ENCODE results near the gene CYGB.
A peak's percentile ranks its signal among the peaks of the same experiment; 100 is the strongest.

The CYGB gene

GRCh38 chr17:76523084-76524037 is 14.1 kb downstream of the CYGB start (continued):
- TF ChIP-seq ZNF830 (tag by site-specific recombination; IDR thresholded peaks at IDR 0.05; ENCODE audit: low read depth) (no peak), ZNF16 (tag by site-specific recombination; IDR thresholded peaks at IDR 0.05; ENCODE audit: low read depth) (no peak), ZBTB26 (tag by site-specific recombination; optimal IDR thresholded peaks at IDR 0.05) (peak; percentile 57), HIC1 (tag by site-specific recombination; IDR thresholded peaks at IDR 0.05) (peak; percentile 32; the same call in 1 of the 2 replicates), ZNF24 (tag by site-specific recombination; IDR thresholded peaks at IDR 0.05) (no peak), ZNF580 (tag by site-specific recombination; IDR thresholded peaks at IDR 0.05) (no peak), MYNN (tag by site-specific recombination; IDR thresholded peaks at IDR 0.05; ENCODE audit: borderline replicate concordance) (no peak), ZNF18 (tag by site-specific recombination; IDR thresholded peaks at IDR 0.05) (no peak), ZNF366 (tag by site-specific recombination; conservative IDR thresholded peaks at IDR 0.05) (no peak; the same call in 1 of the 2 replicates), ZNF549 (tag by site-specific recombination; IDR thresholded peaks at IDR 0.05) (no peak), BCL11B (tag by site-specific recombination; IDR thresholded peaks at IDR 0.05; ENCODE audit: low read depth) (0 out of 2 replicates have a peak, but pooled peaks have one; percentile 43), ZNF184 (tag by site-specific recombination; IDR thresholded peaks at IDR 0.05) (no peak), CTCF (tag by site-specific recombination; IDR thresholded peaks at IDR 0.05) (peak; percentile 98), ZFP69B (tag by site-specific recombination; IDR thresholded peaks at IDR 0.05) (peak; percentile 31; the same call in 1 of the 2 replicates), ZNF214 (tag by site-specific recombination; IDR thresholded peaks at IDR 0.05; ENCODE audit: borderline replicate concordance) (no peak), ZNF266 (tag by site-specific recombination; IDR thresholded peaks at IDR 0.05; ENCODE audit: low read depth) (no peak), ZSCAN16 (tag by site-specific recombination; IDR thresholded peaks at IDR 0.05) (0 out of 2 replicates have a peak, but pooled peaks have one; percentile 12), ZNF837 (tag by site-specific recombination; IDR thresholded peaks at IDR 0.05) (no peak), ZNF211 (tag by site-specific recombination; IDR thresholded peaks at IDR 0.05; ENCODE audit: low read depth) (no peak), ZNF704 (tag by site-specific recombination; IDR thresholded peaks at IDR 0.05) (no peak), ZNF792 (tag by site-specific recombination; IDR thresholded peaks at IDR 0.05) (no peak), MZF1 (tag by site-specific recombination; IDR thresholded peaks at IDR 0.05; ENCODE audit: borderline replicate concordance) (no peak), ZBTB48 (tag by site-specific recombination; IDR thresholded peaks at IDR 0.05) (peak; percentile 24; the same call in 1 of the 2 replicates), ZNF133 (tag by site-specific recombination; IDR thresholded peaks at IDR 0.05) (no peak), ZNF548 (tag by site-specific recombination; IDR thresholded peaks at IDR 0.05) (no peak), ZNF449 (tag by site-specific recombination; IDR thresholded peaks at IDR 0.05) (no peak), ZNF654 (tag by site-specific recombination; IDR thresholded peaks at IDR 0.05; ENCODE audit: low read depth) (peak; percentile 92), ZNF791 (tag by site-specific recombination; IDR thresholded peaks at IDR 0.05) (no peak), ZNF624 (tag by site-specific recombination; IDR thresholded peaks at IDR 0.05) (no peak)
